ENCODE results near the gene TEX48.

TEX48 gene

GRCh38 chr9:114694719-114695269, 12.8 kb upstream of the TEX48 start:
- FAIRE-seq, result peak; percentile 88
- no peak for DNase-seq (ENCODE audit: extremely low spot score, insufficient read length, low read depth)

GRCh38 chr9:114694146-114694545, 12.2 kb upstream of the TEX48 start:
- no peak for FAIRE-seq
- no peak for DNase-seq (ENCODE audit: extremely low spot score, insufficient read length, low read depth)

- DNase-seq (ENCODE audit: extremely low spot score, insufficient read length, low read depth) (no peak), FAIRE-seq (no peak)
Measured at GRCh38 chr9:114693248-114693855, 11.4 kb upstream of the TEX48 start.

GRCh38 chr9:114691956-114692295, 9.9 kb upstream of the TEX48 start:
- DNase-seq (ENCODE audit: extremely low spot score, insufficient read length, low read depth) (no peak), FAIRE-seq (no peak)

- DNase-seq (ENCODE audit: extremely low spot score, insufficient read length, low read depth) (no peak), FAIRE-seq (peak; percentile 60)
Measured at GRCh38 chr9:114691046-114691955, 9.3 kb upstream of the TEX48 start.

GRCh38 chr9:114690308-114690707, 8.3 kb upstream of the TEX48 start:
- no peak for FAIRE-seq
- DNase-seq (ENCODE audit: extremely low spot score, insufficient read length, low read depth), result no peak

GRCh38 chr9:114689813-114690212, 7.8 kb upstream of the TEX48 start:
- FAIRE-seq, result no peak
- DNase-seq (ENCODE audit: extremely low spot score, insufficient read length, low read depth), result no peak

GRCh38 chr9:114688909-114689610, 7.1 kb upstream of the TEX48 start:
- DNase-seq (ENCODE audit: extremely low spot score, insufficient read length, low read depth) (no peak), FAIRE-seq (no peak)

- DNase-seq (ENCODE audit: extremely low spot score, insufficient read length, low read depth) (no peak), FAIRE-seq (no peak)
Measured at GRCh38 chr9:114688379-114688778, 6.4 kb upstream of the TEX48 start.

GRCh38 chr9:114687034-114687433, 5.0 kb upstream of the TEX48 start:
- no peak for FAIRE-seq
- no peak for DNase-seq (ENCODE audit: extremely low spot score, insufficient read length, low read depth)

GRCh38 chr9:114685951-114686350, 4.0 kb upstream of the TEX48 start:
- no peak for FAIRE-seq
- no peak for DNase-seq (ENCODE audit: extremely low spot score, insufficient read length, low read depth)

GRCh38 chr9:114684036-114684435, 2.0 kb upstream of the TEX48 start:
- no peak for DNase-seq (ENCODE audit: extremely low spot score, insufficient read length, low read depth)
- no peak for FAIRE-seq

- FAIRE-seq (no peak), DNase-seq (ENCODE audit: extremely low spot score, insufficient read length, low read depth) (no peak)
Measured at GRCh38 chr9:114682846-114683245, 854 bp upstream of the TEX48 start.

- FAIRE-seq (no peak), DNase-seq (ENCODE audit: extremely low spot score, insufficient read length, low read depth) (no peak)
Measured at GRCh38 chr9:114680259-114681001, 1.6 kb downstream of the TEX48 start.

- DNase-seq (ENCODE audit: extremely low spot score, insufficient read length, low read depth) (no peak), FAIRE-seq (no peak)
Measured at GRCh38 chr9:114678795-114679194, 3.2 kb downstream of the TEX48 start.

GRCh38 chr9:114678130-114678529, 3.9 kb downstream of the TEX48 start:
- FAIRE-seq (no peak), DNase-seq (ENCODE audit: extremely low spot score, insufficient read length, low read depth) (no peak)

GRCh38 chr9:114677418-114677817, 4.6 kb downstream of the TEX48 start:
- FAIRE-seq (no peak), DNase-seq (ENCODE audit: extremely low spot score, insufficient read length, low read depth) (no peak)

GRCh38 chr9:114676901-114677300, 5.1 kb downstream of the TEX48 start:
- FAIRE-seq, result no peak

GRCh38 chr9:114674798-114675540, 7.0 kb downstream of the TEX48 start:
- FAIRE-seq (no peak), DNase-seq (ENCODE audit: extremely low spot score, insufficient read length, low read depth) (no peak)

More at GRCh38 chr9:114676901-114677300, 5.1 kb downstream of the TEX48 start:
- no peak for DNase-seq (ENCODE audit: extremely low spot score, insufficient read length, low read depth)

Measured in GM18507 (cell line).